Transverse colon (tissue), 3 donors: ENCODE measurements around the gene IRF4.

Experiments used
- POLR2A ChIP-seq: fragments of 450-650 bp; IDR thresholded peaks from one replicate; pipeline ENCODE4 v1.6.1; 2016; ENCODE audit warnings: antibody characterized with exemption, mild to moderate bottlenecking, moderate library complexity
- POLR2AphosphoS5 ChIP-seq, 3 donors: sonication (generic); formaldehyde crosslinking; IDR thresholded peaks; one replicate each; pipeline ENCODE4 v1.6.1; 2016; ENCODE audit warnings: antibody characterized with exemption in 3 of 3

DNA sequence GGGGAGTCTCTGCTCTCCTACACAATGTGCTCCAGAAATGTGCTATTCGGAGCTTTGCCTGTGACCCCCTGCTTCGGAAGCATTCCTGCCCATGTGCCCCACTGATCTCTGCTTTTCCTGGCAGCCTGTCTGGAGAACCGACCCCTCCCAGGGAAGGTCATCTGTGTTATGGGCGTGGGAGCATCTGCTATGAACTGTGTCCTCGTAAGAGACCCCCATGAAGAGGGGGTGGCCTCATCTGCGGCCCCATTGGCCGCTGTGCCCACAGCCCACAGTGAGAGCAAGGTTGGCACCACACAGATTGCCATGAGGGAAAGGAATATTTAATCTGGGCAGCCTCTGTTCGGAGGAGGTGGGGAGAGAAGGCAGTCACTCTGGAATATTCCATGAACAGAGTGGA, 32.7 kb upstream of the IRF4 start:
- TF ChIP-seq POLR2AphosphoS5 (IDR thresholded peaks at IDR 0.05) (no peak), POLR2A (no peak)
